Endodermal cell (in vitro differentiated cells): ENCODE measurements around the gene OOSP4A. TPM values are rescaled to one million over a fixed set of nuclear protein-coding genes. Genes with fewer than 3 reads are reported as not detected.
A peak's percentile ranks its signal among the peaks of the same experiment; 100 is the strongest.

ENCODE experiments used
- DNase-seq: peaks from one replicate; pipeline ENCODE4 v3.0.0-alpha.2; 2017
- H3K27ac ChIP-seq: 2 replicates; pipeline ENCODE4 v1.5.1; 2013; ENCODE audit warnings: mild to moderate bottlenecking, low read depth, low read length, moderate library complexity
- H3K27me3 ChIP-seq: 2 replicates; pipeline ENCODE4 v1.6.1; 2013; ENCODE audit warnings: mild to moderate bottlenecking, low read length, moderate library complexity; ENCODE audit not compliant: insufficient read depth, control insufficient read depth, poor library complexity, severe bottlenecking
- H3K36me3 ChIP-seq: 2 replicates; pipeline ENCODE4 v1.7.0; 2013; ENCODE audit warnings: mild to moderate bottlenecking, low read length, moderate library complexity; ENCODE audit not compliant: control insufficient read depth, insufficient read depth
- H3K4me1 ChIP-seq: one replicate; pipeline ENCODE4 v1.7.0; 2013; ENCODE audit warnings: low read length; ENCODE audit not compliant: control insufficient read depth, insufficient read depth
- H3K4me3 ChIP-seq: 2 replicates; pipeline ENCODE4 v1.5.1; 2013; ENCODE audit warnings: mild to moderate bottlenecking, low read length, moderate library complexity
- H3K9ac ChIP-seq: 2 replicates; pipeline ENCODE4 v1.6.1; 2013; ENCODE audit warnings: mild to moderate bottlenecking, low read length, moderate library complexity; ENCODE audit not compliant: poor library complexity, severe bottlenecking; ENCODE audit errors: extremely low read depth
- H3K9me3 ChIP-seq: 2 replicates; pipeline ENCODE4 v1.6.1; 2013; ENCODE audit warnings: mild to moderate bottlenecking, low read length, moderate library complexity; ENCODE audit not compliant: control insufficient read depth
- H3K27ac Mint-ChIP-seq: 2 replicates; pipeline ENCODE4 v1.8.0; 2020; ENCODE audit warnings: mixed read lengths
- H3K27me3 Mint-ChIP-seq: 2 replicates; pipeline ENCODE4 v1.8.0; 2021; ENCODE audit warnings: mild to moderate bottlenecking, mixed read lengths; ENCODE audit not compliant: insufficient read depth
- H3K36me3 Mint-ChIP-seq: 2 replicates; pipeline ENCODE4 v1.8.0; 2020; ENCODE audit warnings: low read depth, mixed read lengths
- H3K4me1 Mint-ChIP-seq: 2 replicates; pipeline ENCODE4 v1.8.0; 2020; ENCODE audit warnings: mixed read lengths
- H3K4me3 Mint-ChIP-seq: 2 replicates; pipeline ENCODE4 v1.8.0; 2020; ENCODE audit warnings: mild to moderate bottlenecking, moderate library complexity, mixed read lengths
- H3K9me3 Mint-ChIP-seq: 2 replicates; pipeline ENCODE4 v1.8.0; 2020; ENCODE audit warnings: mild to moderate bottlenecking, mixed read lengths
- WGBS, 2 experiments: methylation state at CpG; one replicate each; pipeline versions ENCODE4 v1.1.5 to v1.1.7; 2013; ENCODE audit warnings: missing lambda C conversion rate in 2 of 2, mixed read lengths in 1 of 2; ENCODE audit not compliant: insufficient coverage in 1 of 2, insufficient read length in 1 of 2; 5-methylcytosine and 5-hydroxymethylcytosine counted together
- total RNA-seq, 2 donors: library from RNA; stranded (reverse); fragmentation: NEBNext Ultra II Directional in 1 of 2; extraction: Animal tissue kit (Norgen Biotek cat#: 25700) in 1 of 2; gene quantifications; 2 replicates in 1 of 2; 3 replicates in 1 of 2; pipeline ENCODE4 v1.2.1, GENCODE V29; 2021
- TF ChIP-seq, protein P1 (sequence below): fragments of 200-600 bp; sonication (generic); conservative IDR thresholded peaks from 2 replicates; pipeline ENCODE4 v1.5.0; 2021; ENCODE audit warnings: antibody characterized with exemption, mild to moderate bottlenecking

Gene OOSP4A
- total RNA-seq, 2 donors from 2014 or later = not detected

DNA sequence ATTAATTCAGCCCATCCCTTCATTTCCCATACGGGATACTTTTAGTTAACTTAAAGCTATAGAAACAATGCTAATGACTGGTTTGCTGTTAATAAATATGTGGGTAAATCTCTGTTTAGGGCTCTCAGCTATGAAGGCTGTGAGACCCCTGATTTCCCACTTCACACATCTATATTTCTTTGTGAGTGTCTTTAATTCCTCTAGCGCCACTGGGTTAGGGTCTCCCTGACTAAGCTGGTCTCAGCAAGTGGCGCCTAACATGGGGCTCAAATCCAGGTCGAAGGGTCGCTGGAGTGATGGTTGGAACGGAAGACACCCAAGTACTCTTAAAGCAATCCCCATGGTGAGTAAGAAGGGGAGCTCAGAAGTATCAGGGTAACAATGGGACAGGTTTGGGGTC is 40.0 kb upstream of the OOSP4A start:
- H3K36me3 ChIP-seq = no peaks in the 10 kb centered on the region
- Mint-ChIP-seq H3K27ac (no peak overlapping the region), H3K4me1 (no peaks in the 10 kb centered on the region), H3K36me3 (peaks cover 9% of the 10 kb centered on the region), H3K9me3 (peaks cover 74% of the 10 kb centered on the region), H3K27me3 (no peaks in the 10 kb centered on the region), H3K4me3 (no peak overlapping the region)
- H3K4me3 ChIP-seq = peak overlapping the region; percentile 17
- peak; percentile 59 for DNase-seq
- peaks cover 29% of the 10 kb centered on the region for H3K9me3 ChIP-seq
- no peak overlapping the region for H3K27ac ChIP-seq
- H3K27me3 ChIP-seq = no peaks in the 10 kb centered on the region
- TF ChIP-seq, protein P1, sequence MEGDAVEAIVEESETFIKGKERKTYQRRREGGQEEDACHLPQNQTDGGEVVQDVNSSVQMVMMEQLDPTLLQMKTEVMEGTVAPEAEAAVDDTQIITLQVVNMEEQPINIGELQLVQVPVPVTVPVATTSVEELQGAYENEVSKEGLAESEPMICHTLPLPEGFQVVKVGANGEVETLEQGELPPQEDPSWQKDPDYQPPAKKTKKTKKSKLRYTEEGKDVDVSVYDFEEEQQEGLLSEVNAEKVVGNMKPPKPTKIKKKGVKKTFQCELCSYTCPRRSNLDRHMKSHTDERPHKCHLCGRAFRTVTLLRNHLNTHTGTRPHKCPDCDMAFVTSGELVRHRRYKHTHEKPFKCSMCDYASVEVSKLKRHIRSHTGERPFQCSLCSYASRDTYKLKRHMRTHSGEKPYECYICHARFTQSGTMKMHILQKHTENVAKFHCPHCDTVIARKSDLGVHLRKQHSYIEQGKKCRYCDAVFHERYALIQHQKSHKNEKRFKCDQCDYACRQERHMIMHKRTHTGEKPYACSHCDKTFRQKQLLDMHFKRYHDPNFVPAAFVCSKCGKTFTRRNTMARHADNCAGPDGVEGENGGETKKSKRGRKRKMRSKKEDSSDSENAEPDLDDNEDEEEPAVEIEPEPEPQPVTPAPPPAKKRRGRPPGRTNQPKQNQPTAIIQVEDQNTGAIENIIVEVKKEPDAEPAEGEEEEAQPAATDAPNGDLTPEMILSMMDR = no peak
- WGBS, 2 experiments = 85 to 93% methylated on average over 4 to 6 of the region's 6 CpGs
- no peaks in the 10 kb centered on the region for H3K4me1 ChIP-seq
- no peak overlapping the region for H3K9ac ChIP-seq

DNA sequence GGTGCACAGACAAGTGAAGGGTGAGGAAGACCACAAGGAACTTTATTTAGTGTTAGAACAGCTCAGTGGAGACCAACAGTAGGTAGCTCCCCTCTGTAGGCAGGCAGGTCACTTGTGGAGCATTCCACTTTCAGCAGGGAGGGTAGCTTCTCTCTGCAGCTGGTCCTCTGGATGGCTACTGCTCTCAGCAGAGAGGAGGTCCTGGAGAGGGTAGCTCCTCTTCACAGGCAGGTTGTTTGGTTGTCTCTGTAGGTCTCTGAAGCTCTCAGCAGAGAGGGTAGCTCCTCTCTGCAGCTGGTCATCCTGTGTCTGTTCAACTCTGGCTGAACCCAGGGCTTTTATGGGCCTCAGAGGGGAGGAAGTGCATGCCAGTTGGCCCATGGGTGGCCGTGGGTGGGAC is 32.1 kb upstream of the OOSP4A start:
- Mint-ChIP-seq H3K4me3 (no peak overlapping the region), H3K36me3 (peaks cover 17% of the 10 kb centered on the region), H3K4me1 (no peaks in the 10 kb centered on the region), H3K27me3 (no peaks in the 10 kb centered on the region), H3K9me3 (peaks cover 51% of the 10 kb centered on the region), H3K27ac (no peak overlapping the region)
- WGBS, 2 experiments = 83% methylated on average over 1 of the region's 1 CpG; no CpG with 5 or more reads in 1 of the 2 experiments
- no peak for DNase-seq
- no peaks in the 10 kb centered on the region for H3K27me3 ChIP-seq
- H3K9me3 ChIP-seq = peaks cover 23% of the 10 kb centered on the region
- no peak overlapping the region for H3K4me3 ChIP-seq
- no peaks in the 10 kb centered on the region for H3K4me1 ChIP-seq
- no peak overlapping the region for H3K27ac ChIP-seq
- H3K36me3 ChIP-seq = no peaks in the 10 kb centered on the region
- H3K9ac ChIP-seq = no peak overlapping the region
- TF ChIP-seq, protein P1 = no peak

DNA sequence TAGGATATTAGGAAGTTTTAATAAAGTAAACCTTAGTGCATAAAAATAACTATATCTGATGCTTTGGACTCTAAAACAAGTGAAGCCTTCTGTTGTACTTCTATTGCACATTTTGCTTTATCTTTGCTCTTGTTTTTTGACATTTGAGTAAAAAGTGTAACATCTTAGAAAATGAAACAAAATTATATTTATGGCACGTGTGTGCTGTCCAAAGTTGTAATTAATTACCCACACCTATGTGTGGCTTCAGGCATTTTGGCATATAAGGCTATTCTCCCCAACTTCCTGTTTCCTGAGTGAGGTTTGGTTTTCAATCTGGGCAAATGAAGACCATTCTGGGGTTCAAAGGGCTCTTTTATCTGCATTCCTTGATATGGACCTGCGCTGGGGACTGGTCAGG is 25.7 kb upstream of the OOSP4A start, which contains the start of gene OOSP1:
TSS of gene OOSP1 (plus strand) at position 301 of the 400 bp plus-strand sequence. CDS start at position 324, 23 bp downstream.
- no peaks in the 10 kb centered on the region for H3K9me3 ChIP-seq
- Mint-ChIP-seq H3K4me3 (no peak within 1 kb of the TSS), H3K36me3 (no peaks in the 10 kb centered on the region), H3K9me3 (peaks cover 4% of the 10 kb centered on the region), H3K27ac (no peak within 1 kb of the TSS), H3K4me1 (no peaks in the 10 kb centered on the region), H3K27me3 (no peaks in the 10 kb centered on the region)
- no peak for DNase-seq
- TF ChIP-seq, protein P1 = no peak
- no peak within 1 kb of the TSS for H3K27ac ChIP-seq
- H3K27me3 ChIP-seq = no peaks in the 10 kb centered on the region
- no peak within 1 kb of the TSS for H3K9ac ChIP-seq
- WGBS, 2 experiments = 94% methylated on average over 2 of the region's 2 CpGs; no CpG with 5 or more reads in 1 of the 2 experiments
- H3K4me3 ChIP-seq = no peak within 1 kb of the TSS
- no peaks in the 10 kb centered on the region for H3K36me3 ChIP-seq
- no peaks in the 10 kb centered on the region for H3K4me1 ChIP-seq
